Measurements from ENCODE around the gene FAM25A. TPM values are rescaled to one million over a fixed set of nuclear protein-coding genes. Genes with fewer than 3 reads are reported as not detected.
"Not testable (repeated sequence)": the region's sequence is repeated elsewhere in the genome, so short reads cannot be mapped to it uniquely, and the experiment has no call there.

The FAM25A gene
- total RNA-seq, 1 donor from 2014 or later = not detected

DNA sequence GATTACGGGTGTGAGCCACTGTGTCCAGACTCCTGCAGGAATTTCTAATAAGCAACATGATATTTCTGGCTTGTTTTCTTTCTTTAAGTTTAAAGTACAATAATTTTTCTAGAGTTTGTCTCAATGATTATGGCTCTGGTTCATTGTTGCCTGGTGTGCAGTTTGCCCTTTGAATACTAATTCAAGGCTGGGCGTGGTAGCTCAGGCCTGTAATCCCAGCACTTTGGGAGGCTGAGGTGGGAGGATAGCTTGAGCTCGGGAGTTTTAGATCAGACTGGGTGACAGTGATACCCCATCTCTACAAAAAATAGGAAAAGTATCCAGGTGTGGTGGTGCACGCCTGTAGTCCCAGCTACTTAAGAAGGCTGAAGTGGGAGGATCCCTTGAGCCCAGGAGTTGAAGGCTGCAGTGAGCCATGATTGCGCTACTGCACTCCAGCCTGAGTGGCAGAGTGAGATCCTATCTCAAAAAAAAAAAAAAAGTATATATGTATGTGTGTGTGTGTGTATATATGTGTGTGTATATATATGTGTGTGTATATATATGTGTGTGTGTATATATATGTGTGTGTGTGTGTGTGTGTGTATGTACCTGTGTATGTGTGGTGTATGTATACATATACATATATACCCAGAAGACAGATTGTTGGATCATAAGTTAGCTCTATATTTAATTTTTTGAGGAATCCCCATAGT is 43.6 kb upstream of the FAM25A start:
- H3K4me1 Mint-ChIP-seq = peaks cover 5% of the 10 kb centered on the region
- H3K27me3 Mint-ChIP-seq (ENCODE audit: low read depth) = peaks cover 14% of the 10 kb centered on the region
- H3K27ac Mint-ChIP-seq (ENCODE audit: unreplicated experiment) = no peak overlapping the region
- no peak for DNase-seq (ENCODE audit: low read depth, low spot score)
- no peaks in the 10 kb centered on the region for H3K36me3 Mint-ChIP-seq (ENCODE audit: low read depth)
- H3K9me3 Mint-ChIP-seq = no peaks in the 10 kb centered on the region
- TF ChIP-seq, protein P1, sequence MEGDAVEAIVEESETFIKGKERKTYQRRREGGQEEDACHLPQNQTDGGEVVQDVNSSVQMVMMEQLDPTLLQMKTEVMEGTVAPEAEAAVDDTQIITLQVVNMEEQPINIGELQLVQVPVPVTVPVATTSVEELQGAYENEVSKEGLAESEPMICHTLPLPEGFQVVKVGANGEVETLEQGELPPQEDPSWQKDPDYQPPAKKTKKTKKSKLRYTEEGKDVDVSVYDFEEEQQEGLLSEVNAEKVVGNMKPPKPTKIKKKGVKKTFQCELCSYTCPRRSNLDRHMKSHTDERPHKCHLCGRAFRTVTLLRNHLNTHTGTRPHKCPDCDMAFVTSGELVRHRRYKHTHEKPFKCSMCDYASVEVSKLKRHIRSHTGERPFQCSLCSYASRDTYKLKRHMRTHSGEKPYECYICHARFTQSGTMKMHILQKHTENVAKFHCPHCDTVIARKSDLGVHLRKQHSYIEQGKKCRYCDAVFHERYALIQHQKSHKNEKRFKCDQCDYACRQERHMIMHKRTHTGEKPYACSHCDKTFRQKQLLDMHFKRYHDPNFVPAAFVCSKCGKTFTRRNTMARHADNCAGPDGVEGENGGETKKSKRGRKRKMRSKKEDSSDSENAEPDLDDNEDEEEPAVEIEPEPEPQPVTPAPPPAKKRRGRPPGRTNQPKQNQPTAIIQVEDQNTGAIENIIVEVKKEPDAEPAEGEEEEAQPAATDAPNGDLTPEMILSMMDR (conservative IDR thresholded peaks at IDR 0.05) = no peak
- H3K4me3 Mint-ChIP-seq = no peak overlapping the region

DNA sequence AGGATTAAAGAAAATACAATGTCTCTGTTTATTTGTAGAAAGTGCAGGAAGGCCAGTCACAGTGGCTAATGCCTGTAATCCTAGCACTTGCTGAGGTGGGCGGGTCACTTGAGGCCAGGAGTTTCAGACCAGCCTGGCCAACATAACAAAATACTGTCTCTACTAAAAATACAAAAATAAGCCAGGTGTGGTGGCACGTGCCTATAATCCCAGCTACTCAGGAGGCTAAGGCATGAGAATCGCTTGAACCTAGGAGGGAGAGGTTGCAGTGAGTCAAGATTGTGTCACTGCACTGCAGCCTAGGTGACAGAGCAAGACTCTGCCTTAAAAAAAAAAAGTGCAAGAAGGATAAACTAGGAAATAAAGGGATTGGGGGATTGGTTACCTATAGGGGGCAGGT is 41.6 kb upstream of the FAM25A start:
- not testable (repeated sequence) for H3K4me1 Mint-ChIP-seq; H3K36me3 Mint-ChIP-seq (ENCODE audit: low read depth); H3K27me3 Mint-ChIP-seq (ENCODE audit: low read depth); DNase-seq (ENCODE audit: low read depth, low spot score); H3K9me3 Mint-ChIP-seq; H3K4me3 Mint-ChIP-seq; H3K27ac Mint-ChIP-seq (ENCODE audit: unreplicated experiment)

DNA sequence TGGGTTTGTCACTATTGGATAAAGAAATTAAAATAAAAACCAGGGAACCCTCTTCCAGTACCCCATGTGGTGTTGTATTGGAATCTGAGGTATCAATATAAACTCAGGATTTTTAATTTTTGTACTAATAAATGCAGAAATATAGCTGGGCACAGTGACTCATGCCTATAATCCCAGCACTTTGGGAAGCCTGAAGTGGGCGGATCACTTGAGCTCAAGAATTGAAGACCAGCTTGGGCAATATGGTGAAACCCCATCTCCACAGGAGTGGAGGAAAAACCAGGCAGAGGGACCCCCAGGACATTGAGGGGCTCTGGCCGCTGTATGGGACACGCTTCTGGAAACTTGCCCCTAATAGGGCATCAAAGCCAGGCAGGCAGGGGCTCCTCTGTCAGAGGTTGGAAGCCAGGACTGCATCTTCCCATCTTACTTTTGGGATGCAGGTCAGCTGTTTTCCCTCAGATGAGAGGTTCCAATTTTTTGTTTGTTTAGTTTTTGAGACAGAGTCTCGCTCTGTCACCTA is 40.7 kb upstream of the FAM25A start:
- Mint-ChIP-seq H3K27ac (ENCODE audit: unreplicated experiment) (no peak overlapping the region), H3K36me3 (ENCODE audit: low read depth) (no peaks in the 10 kb centered on the region), H3K27me3 (ENCODE audit: low read depth) (no peaks in the 10 kb centered on the region), H3K4me3 (no peak overlapping the region), H3K9me3 (no peaks in the 10 kb centered on the region), H3K4me1 (no peaks in the 10 kb centered on the region)
- TF ChIP-seq, protein P1 (conservative IDR thresholded peaks at IDR 0.05) = no peak
- no peak for DNase-seq (ENCODE audit: low read depth, low spot score)

GRCh38 chr10:86979977-86980448 is 40.1 kb upstream of the FAM25A start:
- Mint-ChIP-seq H3K4me3 (no peak overlapping the region), H3K36me3 (ENCODE audit: low read depth) (no peaks in the 10 kb centered on the region), H3K27me3 (ENCODE audit: low read depth) (no peaks in the 10 kb centered on the region), H3K9me3 (no peaks in the 10 kb centered on the region), H3K27ac (ENCODE audit: unreplicated experiment) (no peak overlapping the region), H3K4me1 (no peaks in the 10 kb centered on the region)
- no peak for DNase-seq (ENCODE audit: low read depth, low spot score)
- TF ChIP-seq, protein P1 (conservative IDR thresholded peaks at IDR 0.05) = no peak

GRCh38 chr10:86981020-86981419 is 39.1 kb upstream of the FAM25A start:
- not testable (repeated sequence) for H3K27ac Mint-ChIP-seq (ENCODE audit: unreplicated experiment); H3K4me1 Mint-ChIP-seq; H3K36me3 Mint-ChIP-seq (ENCODE audit: low read depth); H3K4me3 Mint-ChIP-seq; DNase-seq (ENCODE audit: low read depth, low spot score); H3K27me3 Mint-ChIP-seq (ENCODE audit: low read depth); H3K9me3 Mint-ChIP-seq

DNA sequence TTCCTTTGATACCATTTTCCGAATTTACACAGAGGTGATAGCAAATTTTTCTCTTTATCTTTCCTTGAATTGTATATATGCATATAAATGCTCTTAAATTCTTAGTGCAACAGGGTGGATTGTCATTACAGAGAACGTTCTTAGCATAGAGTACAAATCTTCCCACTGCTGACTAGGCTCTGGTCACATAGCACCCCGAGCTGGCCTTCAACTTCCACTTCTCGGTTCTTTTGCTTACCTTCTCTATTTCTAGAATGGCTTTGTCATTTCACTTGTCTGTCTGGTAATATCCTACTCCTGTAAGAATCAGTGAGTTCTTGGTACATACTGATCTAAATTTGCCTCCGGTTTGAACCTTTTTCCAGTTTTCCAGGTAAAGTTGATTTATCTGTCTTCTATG is 38.4 kb upstream of the FAM25A start:
- Mint-ChIP-seq H3K27me3 (ENCODE audit: low read depth) (no peaks in the 10 kb centered on the region), H3K27ac (ENCODE audit: unreplicated experiment) (no peak overlapping the region), H3K4me1 (no peaks in the 10 kb centered on the region), H3K4me3 (no peak overlapping the region), H3K36me3 (ENCODE audit: low read depth) (no peaks in the 10 kb centered on the region), H3K9me3 (no peaks in the 10 kb centered on the region)
- TF ChIP-seq, protein P1 (conservative IDR thresholded peaks at IDR 0.05) = no peak
- DNase-seq (ENCODE audit: low read depth, low spot score) = no peak

DNA sequence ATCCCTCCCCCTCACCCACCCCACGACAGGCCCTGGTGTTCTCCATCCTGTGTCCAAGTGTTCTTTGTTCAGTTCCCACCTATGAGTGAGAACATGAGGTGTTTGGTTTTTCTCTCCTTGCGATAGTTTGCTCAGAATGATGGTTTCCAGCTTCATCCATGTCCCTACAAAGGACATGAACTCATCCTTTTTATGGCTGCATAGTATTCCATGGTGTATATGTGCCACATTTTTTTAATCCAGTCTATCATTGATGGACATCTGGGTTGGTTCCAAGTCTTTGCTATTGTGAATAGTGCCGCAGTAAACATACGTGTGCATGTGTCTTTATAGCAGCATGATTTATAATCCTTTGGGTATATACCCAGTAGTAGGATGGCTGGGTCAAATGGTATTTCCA is 35.6 kb upstream of the FAM25A start:
- H3K4me1 Mint-ChIP-seq; H3K27me3 Mint-ChIP-seq (ENCODE audit: low read depth); H3K9me3 Mint-ChIP-seq; H3K4me3 Mint-ChIP-seq; H3K36me3 Mint-ChIP-seq (ENCODE audit: low read depth); DNase-seq (ENCODE audit: low read depth, low spot score); H3K27ac Mint-ChIP-seq (ENCODE audit: unreplicated experiment): not testable (repeated sequence)

Measured in neural crest cell (in vitro differentiated cells).